ENCODE measurements around the gene MAP3K14. TPM values are rescaled to one million over a fixed set of nuclear protein-coding genes. Genes with fewer than 3 reads are reported as not detected.
A peak's percentile ranks its signal among the peaks of the same experiment; 100 is the strongest.

MAP3K14 gene
- total RNA-seq, 1 experiment from 2014 or later = 16.4 TPM

- ChIA-PET RAD21 (ENCODE audit: low non-redundant PET in 1 of 2, low total read pairs in 2 of 2, uncharacterized antibody in 2 of 2, unreplicated experiment in 2 of 2) (interaction anchor here in 1 of 2 experiments (1.2 kb wide), 1 partner anchor 43 kb away, joined by 3 read pairs; no protein-coding TSS in a partner anchor), CTCF (interaction anchor here (1.3 kb wide), 1 partner anchor 64 kb away, joined by 3 read pairs; no protein-coding TSS in a partner anchor), POLR2A (interaction anchor here (1.2 kb wide), 1 partner anchor 51 kb away, joined by 3 read pairs; no protein-coding TSS in a partner anchor)
- H3K4me3 ChIP-seq (replicated peaks in 1 of 2; ENCODE audit: low read depth in 1 of 2, low read length in 2 of 2) = peak overlapping the region in 1 of 2 experiments; percentile 48; a peak in 3 of 4 replicates
- BruUV-seq (replicated peaks) = no TSS peak
- no peak overlapping the region for H2AFZ ChIP-seq (ENCODE audit: low read depth, low read length, poor library complexity, severe bottlenecking)
- H3K4me2 ChIP-seq (ENCODE audit: low read length) = peak overlapping the region; percentile 97
- H3K9me2 ChIP-seq (ENCODE audit: insufficient read depth) = no peaks in the 10 kb centered on the region
- H3K9me3 ChIP-seq (ENCODE audit: control insufficient read depth in 1 of 2, insufficient read depth in 1 of 2, low read depth in 1 of 2, low read length in 2 of 2) = no peaks in the 10 kb centered on the region
- H3K79me2 ChIP-seq (ENCODE audit: insufficient read depth, low read length) = peaks cover 7% of the 10 kb centered on the region
- peak; percentile 95 for TF ChIP-seq JUND (IDR thresholded peaks at IDR 0.05)
- TF ChIP-seq CBX3 (IDR thresholded peaks at IDR 0.05; ENCODE audit: low read depth) = peak; percentile 57; the same call in 1 of the 2 replicates
- peak; percentile 25 for TF ChIP-seq SRF (IDR thresholded peaks at IDR 0.05; ENCODE audit: low read depth)
- TF ChIP-seq EZH2 (IDR thresholded peaks at IDR 0.05) = no peak
- no peak for TF ChIP-seq ZFX (IDR thresholded peaks at IDR 0.05)
- TF ChIP-seq TCF7L2 (IDR thresholded peaks at IDR 0.05; ENCODE audit: borderline replicate concordance, extremely low read depth, insufficient read depth, insufficient read length) = peak; percentile 41
- peak; percentile 87 for TF ChIP-seq SP1 (IDR thresholded peaks at IDR 0.05; ENCODE audit: low read depth)
- TF ChIP-seq FOSL1 (IDR thresholded peaks at IDR 0.05; ENCODE audit: low read depth) = peak; percentile 93
- no peak for TF ChIP-seq ZBTB33 (IDR thresholded peaks at IDR 0.05; ENCODE audit: extremely low read depth, insufficient replicate concordance, low read length)
- TF ChIP-seq YY1 (IDR thresholded peaks at IDR 0.05; ENCODE audit: extremely low read depth, insufficient replicate concordance, low read depth, low read length) = peak; percentile 16
- H3K4me1 ChIP-seq (ENCODE audit: control insufficient read depth in 1 of 2, insufficient read depth in 2 of 2, low read length in 2 of 2) = peaks cover 52 to 62% of the 10 kb centered on the region in 2 experiments
- peak overlapping the region; percentile 88 for H3K9ac ChIP-seq (ENCODE audit: low read length)
- H3K27me3 ChIP-seq (ENCODE audit: insufficient read depth, low read length) = no peaks in the 10 kb centered on the region
- peak; percentile 35 for ATAC-seq
- H3K27ac ChIP-seq (ENCODE audit: low read depth, low read length) = peak overlapping the region; percentile 88
- DNase-seq (ENCODE audit: low read depth, low spot score) = peak; percentile 85
- H4K20me1 ChIP-seq (ENCODE audit: insufficient read depth) = peaks cover 2% of the 10 kb centered on the region; the same call in 1 of the 2 replicates
- intact Hi-C loops (cut with micrococcal nuclease) = no loop called here
- H3K36me3 ChIP-seq (ENCODE audit: control insufficient read depth in 1 of 2, insufficient read depth in 2 of 2, low read length in 2 of 2) = no peaks in the 10 kb centered on the region; a peak in 1 of 4 replicates
Observed at GRCh38 chr17:45320931-45321461, 4.2 kb upstream of the MAP3K14 start.

Measured in HCT116 (cell line).